Measurements from ENCODE around the gene PPIP5K2.

DNA sequence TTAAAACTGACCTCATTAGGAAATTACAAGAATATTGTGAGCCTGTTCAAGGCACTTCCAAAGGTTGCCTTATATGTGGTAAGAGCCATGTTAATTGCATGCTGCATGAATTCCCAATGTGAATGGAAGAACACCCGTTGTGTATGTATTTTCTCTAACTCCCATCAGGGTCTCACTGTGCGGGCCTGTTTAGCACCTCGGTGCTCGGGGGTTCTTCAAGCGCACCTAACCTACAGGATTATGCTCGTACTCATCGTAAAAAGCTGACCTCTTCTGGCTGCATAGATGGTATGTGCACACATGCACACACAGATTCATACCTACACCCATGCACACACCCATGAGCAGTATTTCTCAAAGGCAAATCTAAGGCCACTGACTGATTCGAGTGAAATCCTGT lies 66.1 kb downstream of the PPIP5K2 start:
- TF ChIP-seq, protein P1, sequence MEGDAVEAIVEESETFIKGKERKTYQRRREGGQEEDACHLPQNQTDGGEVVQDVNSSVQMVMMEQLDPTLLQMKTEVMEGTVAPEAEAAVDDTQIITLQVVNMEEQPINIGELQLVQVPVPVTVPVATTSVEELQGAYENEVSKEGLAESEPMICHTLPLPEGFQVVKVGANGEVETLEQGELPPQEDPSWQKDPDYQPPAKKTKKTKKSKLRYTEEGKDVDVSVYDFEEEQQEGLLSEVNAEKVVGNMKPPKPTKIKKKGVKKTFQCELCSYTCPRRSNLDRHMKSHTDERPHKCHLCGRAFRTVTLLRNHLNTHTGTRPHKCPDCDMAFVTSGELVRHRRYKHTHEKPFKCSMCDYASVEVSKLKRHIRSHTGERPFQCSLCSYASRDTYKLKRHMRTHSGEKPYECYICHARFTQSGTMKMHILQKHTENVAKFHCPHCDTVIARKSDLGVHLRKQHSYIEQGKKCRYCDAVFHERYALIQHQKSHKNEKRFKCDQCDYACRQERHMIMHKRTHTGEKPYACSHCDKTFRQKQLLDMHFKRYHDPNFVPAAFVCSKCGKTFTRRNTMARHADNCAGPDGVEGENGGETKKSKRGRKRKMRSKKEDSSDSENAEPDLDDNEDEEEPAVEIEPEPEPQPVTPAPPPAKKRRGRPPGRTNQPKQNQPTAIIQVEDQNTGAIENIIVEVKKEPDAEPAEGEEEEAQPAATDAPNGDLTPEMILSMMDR (IDR thresholded peaks at IDR 0.05), result no peak
- no peak for TF ChIP-seq POLR2A (IDR thresholded peaks at IDR 0.05)
